H1 (cell line): ENCODE data around the gene NR2E3. TPM values are rescaled to one million over a fixed set of nuclear protein-coding genes. Genes with fewer than 3 reads are reported as not detected.

Source experiments
- CBX5 ChIP-seq: fragments of 300-800, 300-1000 bp; sonication (generic); IDR thresholded peaks from 2 replicates; pipeline ENCODE4 v1.7.1; 2016; ENCODE audit warnings: antibody characterized with exemption, low read length, low read depth
- CEBPB ChIP-seq: IDR thresholded peaks from 2 replicates; pipeline ENCODE4 v1.6.1; 2012; ENCODE audit warnings: low read depth, low read length
- CREB1 ChIP-seq: IDR thresholded peaks from 2 replicates; pipeline ENCODE4 v1.6.1; 2012; ENCODE audit warnings: inconsistent platforms
- CTBP2 ChIP-seq: IDR thresholded peaks from 2 replicates; pipeline ENCODE4 v1.7.0; 2011; ENCODE audit warnings: borderline replicate concordance, mild to moderate bottlenecking, moderate library complexity, mixed read lengths, low read length; ENCODE audit not compliant: insufficient read depth, insufficient read length
- SIN3A ChIP-seq, 2 experiments: IDR thresholded peaks in 1 of 2; conservative IDR thresholded peaks in 1 of 2; 2 replicates each; pipeline ENCODE4 v1.6.1; 2011 to 2012; ENCODE audit warnings: low read length in 2 of 2, improper control_type of control experiment in 1 of 2, low read depth in 1 of 2, mild to moderate bottlenecking in 1 of 2
- SP4 ChIP-seq: IDR thresholded peaks from 2 replicates; pipeline ENCODE4 v1.6.1; 2012; ENCODE audit warnings: low read length, inconsistent platforms
- TAF7 ChIP-seq: optimal IDR thresholded peaks from 2 replicates; pipeline ENCODE3; 2011; ENCODE audit warnings: low read depth, mild to moderate bottlenecking, inconsistent platforms, low read length, moderate library complexity, borderline replicate concordance
- TBP ChIP-seq: IDR thresholded peaks from 2 replicates; pipeline ENCODE4 v1.6.1; 2011; ENCODE audit warnings: low read depth, low read length, improper control_type of control experiment
- YY1 ChIP-seq: IDR thresholded peaks from 2 replicates; pipeline ENCODE4 v1.6.1; 2011; ENCODE audit warnings: low read depth, mild to moderate bottlenecking, low read length
- polyA plus RNA-seq, 7 experiments: library from polyadenylated mRNA; depleted of rRNA in 3 of 7; stranded (reverse) in 5 of 7; unstranded in 2 of 7; fragments of >200 nt in 5 of 7; fragments of 200-250 nt in 2 of 7; gene quantifications; 1 replicate in 5 of 7; 2 replicates in 1 of 7; 4 replicates in 1 of 7; pipeline versions ENCODE4 v1.2.1 to v1.2.3, GENCODE V29; 2011 to 2013; ENCODE audit warnings: missing spikeins in 2 of 7, mixed read lengths in 2 of 7
- total RNA-seq: library from RNA; stranded (reverse); fragmentation: NEBNext Ultra II Directional; extraction: Animal tissue kit (Norgen Biotek cat#: 25700); gene quantifications from 2 replicates; pipeline ENCODE4 v1.2.1, GENCODE V29; 2021
- TF ChIP-seq, protein P1 (sequence below): fragments of 300-600 bp; sonication (generic); IDR thresholded peaks from 2 replicates; pipeline ENCODE4 v1.7.1; 2012; ENCODE audit warnings: low read length, moderate library complexity, mild to moderate bottlenecking, inconsistent platforms; ENCODE audit not compliant: insufficient replicate concordance
- TF ChIP-seq, protein P2 (sequence below): IDR thresholded peaks from 2 replicates; pipeline ENCODE4 v1.6.1; 2012; ENCODE audit warnings: low read length, inconsistent platforms

Gene NR2E3
- total and polyA plus RNA-seq, 2 of the 8 experiments (the other 6 are each of a cell fraction or from before 2014, with no cell fraction given) = 0.56 to 0.80 TPM

GRCh38 chr15:71809346-71809745 is 1.0 kb upstream of the NR2E3 start (continued):
- TF ChIP-seq, protein P1, sequence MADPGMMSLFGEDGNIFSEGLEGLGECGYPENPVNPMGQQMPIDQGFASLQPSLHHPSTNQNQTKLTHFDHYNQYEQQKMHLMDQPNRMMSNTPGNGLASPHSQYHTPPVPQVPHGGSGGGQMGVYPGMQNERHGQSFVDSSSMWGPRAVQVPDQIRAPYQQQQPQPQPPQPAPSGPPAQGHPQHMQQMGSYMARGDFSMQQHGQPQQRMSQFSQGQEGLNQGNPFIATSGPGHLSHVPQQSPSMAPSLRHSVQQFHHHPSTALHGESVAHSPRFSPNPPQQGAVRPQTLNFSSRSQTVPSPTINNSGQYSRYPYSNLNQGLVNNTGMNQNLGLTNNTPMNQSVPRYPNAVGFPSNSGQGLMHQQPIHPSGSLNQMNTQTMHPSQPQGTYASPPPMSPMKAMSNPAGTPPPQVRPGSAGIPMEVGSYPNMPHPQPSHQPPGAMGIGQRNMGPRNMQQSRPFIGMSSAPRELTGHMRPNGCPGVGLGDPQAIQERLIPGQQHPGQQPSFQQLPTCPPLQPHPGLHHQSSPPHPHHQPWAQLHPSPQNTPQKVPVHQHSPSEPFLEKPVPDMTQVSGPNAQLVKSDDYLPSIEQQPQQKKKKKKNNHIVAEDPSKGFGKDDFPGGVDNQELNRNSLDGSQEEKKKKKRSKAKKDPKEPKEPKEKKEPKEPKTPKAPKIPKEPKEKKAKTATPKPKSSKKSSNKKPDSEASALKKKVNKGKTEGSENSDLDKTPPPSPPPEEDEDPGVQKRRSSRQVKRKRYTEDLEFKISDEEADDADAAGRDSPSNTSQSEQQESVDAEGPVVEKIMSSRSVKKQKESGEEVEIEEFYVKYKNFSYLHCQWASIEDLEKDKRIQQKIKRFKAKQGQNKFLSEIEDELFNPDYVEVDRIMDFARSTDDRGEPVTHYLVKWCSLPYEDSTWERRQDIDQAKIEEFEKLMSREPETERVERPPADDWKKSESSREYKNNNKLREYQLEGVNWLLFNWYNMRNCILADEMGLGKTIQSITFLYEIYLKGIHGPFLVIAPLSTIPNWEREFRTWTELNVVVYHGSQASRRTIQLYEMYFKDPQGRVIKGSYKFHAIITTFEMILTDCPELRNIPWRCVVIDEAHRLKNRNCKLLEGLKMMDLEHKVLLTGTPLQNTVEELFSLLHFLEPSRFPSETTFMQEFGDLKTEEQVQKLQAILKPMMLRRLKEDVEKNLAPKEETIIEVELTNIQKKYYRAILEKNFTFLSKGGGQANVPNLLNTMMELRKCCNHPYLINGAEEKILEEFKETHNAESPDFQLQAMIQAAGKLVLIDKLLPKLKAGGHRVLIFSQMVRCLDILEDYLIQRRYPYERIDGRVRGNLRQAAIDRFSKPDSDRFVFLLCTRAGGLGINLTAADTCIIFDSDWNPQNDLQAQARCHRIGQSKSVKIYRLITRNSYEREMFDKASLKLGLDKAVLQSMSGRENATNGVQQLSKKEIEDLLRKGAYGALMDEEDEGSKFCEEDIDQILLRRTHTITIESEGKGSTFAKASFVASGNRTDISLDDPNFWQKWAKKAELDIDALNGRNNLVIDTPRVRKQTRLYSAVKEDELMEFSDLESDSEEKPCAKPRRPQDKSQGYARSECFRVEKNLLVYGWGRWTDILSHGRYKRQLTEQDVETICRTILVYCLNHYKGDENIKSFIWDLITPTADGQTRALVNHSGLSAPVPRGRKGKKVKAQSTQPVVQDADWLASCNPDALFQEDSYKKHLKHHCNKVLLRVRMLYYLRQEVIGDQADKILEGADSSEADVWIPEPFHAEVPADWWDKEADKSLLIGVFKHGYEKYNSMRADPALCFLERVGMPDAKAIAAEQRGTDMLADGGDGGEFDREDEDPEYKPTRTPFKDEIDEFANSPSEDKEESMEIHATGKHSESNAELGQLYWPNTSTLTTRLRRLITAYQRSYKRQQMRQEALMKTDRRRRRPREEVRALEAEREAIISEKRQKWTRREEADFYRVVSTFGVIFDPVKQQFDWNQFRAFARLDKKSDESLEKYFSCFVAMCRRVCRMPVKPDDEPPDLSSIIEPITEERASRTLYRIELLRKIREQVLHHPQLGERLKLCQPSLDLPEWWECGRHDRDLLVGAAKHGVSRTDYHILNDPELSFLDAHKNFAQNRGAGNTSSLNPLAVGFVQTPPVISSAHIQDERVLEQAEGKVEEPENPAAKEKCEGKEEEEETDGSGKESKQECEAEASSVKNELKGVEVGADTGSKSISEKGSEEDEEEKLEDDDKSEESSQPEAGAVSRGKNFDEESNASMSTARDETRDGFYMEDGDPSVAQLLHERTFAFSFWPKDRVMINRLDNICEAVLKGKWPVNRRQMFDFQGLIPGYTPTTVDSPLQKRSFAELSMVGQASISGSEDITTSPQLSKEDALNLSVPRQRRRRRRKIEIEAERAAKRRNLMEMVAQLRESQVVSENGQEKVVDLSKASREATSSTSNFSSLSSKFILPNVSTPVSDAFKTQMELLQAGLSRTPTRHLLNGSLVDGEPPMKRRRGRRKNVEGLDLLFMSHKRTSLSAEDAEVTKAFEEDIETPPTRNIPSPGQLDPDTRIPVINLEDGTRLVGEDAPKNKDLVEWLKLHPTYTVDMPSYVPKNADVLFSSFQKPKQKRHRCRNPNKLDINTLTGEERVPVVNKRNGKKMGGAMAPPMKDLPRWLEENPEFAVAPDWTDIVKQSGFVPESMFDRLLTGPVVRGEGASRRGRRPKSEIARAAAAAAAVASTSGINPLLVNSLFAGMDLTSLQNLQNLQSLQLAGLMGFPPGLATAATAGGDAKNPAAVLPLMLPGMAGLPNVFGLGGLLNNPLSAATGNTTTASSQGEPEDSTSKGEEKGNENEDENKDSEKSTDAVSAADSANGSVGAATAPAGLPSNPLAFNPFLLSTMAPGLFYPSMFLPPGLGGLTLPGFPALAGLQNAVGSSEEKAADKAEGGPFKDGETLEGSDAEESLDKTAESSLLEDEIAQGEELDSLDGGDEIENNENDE = no peak
- TF ChIP-seq SP4 (no peak), TBP (no peak), CREB1 (no peak), CEBPB (no peak), CTBP2 (no peak), SIN3A (conservative IDR thresholded peaks at IDR 0.05 in 1 of 2, IDR thresholded peaks at IDR 0.05 in 1 of 2; ENCODE audit: low read depth in 1 of 2, low read length in 2 of 2) (no peak), CBX5 (no peak), TAF7 (no peak), YY1 (no peak)
- TF ChIP-seq, protein P2, sequence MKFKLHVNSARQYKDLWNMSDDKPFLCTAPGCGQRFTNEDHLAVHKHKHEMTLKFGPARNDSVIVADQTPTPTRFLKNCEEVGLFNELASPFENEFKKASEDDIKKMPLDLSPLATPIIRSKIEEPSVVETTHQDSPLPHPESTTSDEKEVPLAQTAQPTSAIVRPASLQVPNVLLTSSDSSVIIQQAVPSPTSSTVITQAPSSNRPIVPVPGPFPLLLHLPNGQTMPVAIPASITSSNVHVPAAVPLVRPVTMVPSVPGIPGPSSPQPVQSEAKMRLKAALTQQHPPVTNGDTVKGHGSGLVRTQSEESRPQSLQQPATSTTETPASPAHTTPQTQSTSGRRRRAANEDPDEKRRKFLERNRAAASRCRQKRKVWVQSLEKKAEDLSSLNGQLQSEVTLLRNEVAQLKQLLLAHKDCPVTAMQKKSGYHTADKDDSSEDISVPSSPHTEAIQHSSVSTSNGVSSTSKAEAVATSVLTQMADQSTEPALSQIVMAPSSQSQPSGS = no peak
